K562 (cell line): ENCODE data around the gene GLB1L2. TPM values are rescaled to one million over a fixed set of nuclear protein-coding genes. Genes with fewer than 3 reads are reported as not detected.
A peak's percentile ranks its signal among the peaks of the same experiment; 100 is the strongest.

Experiments
- ATAC-seq: fragments of 200-7000 bp; cut with Tn5 transposase; 3 replicates; pipeline ENCODE4 v1.9.1; 2020; ENCODE audit warnings: moderate library complexity
- BruUV-seq: library from RNA; stranded (reverse); fragments of 400-500 nt; replicated peaks from 2 replicates; lab custom pipeline; 2021; lab: Mats Ljungman, UMichigan
- CTCF ChIA-PET: fragments of 300-600 bp; formaldehyde crosslinking; extraction: SDS; loops from one replicate; lab custom pipeline; 2021; ENCODE audit warnings: low intra/inter-chr PET ratio; lab: Yijun Ruan, JAX
- POLR2A ChIA-PET: fragments of 300-600, 350-650 bp; sonication (Branson Sonifier 250); formaldehyde crosslinking; extraction: SDS; loops from one replicate; lab custom pipeline; 2021; ENCODE audit warnings: antibody characterized with exemption, inconsistent platforms; lab: Yijun Ruan, JAX
- DNase-seq, 4 experiments: peaks; one replicate each; pipeline versions ENCODE4 v3.0.0 to v3.0.0-alpha.2; 2011 to 2018; ENCODE audit warnings: low spot score in 3 of 4, mixed read lengths in 3 of 4; ENCODE audit errors: extremely low read depth in 1 of 4
- FAIRE-seq: peaks from 2 replicates; lab custom pipeline; 2011; peaks lifted over from hg19 to GRCh38; lab: Jason Lieb, UNC
- H2AFZ ChIP-seq: 2 replicates; pipeline ENCODE4 v1.6.0; 2011; ENCODE audit warnings: low read depth, low read length, control low read depth, inconsistent platforms
- H3K27ac ChIP-seq: fragments of 200-600 bp; 3 replicates; pipeline ENCODE4 v1.8.0; 2011; ENCODE audit warnings: low read depth, mild to moderate bottlenecking, control low read depth, inconsistent platforms, low read length, moderate library complexity, mixed read lengths; ENCODE audit errors: extremely low read depth
- H3K27me3 ChIP-seq, 2 experiments: fragments of 300-600 bp in 1 of 2; 2 replicates in 1 of 2; 3 replicates in 1 of 2; pipeline versions ENCODE4 v1.6.0 to v1.8.0; 2011; ENCODE audit warnings: inconsistent platforms in 2 of 2, low read length in 2 of 2, mild to moderate bottlenecking in 1 of 2, mixed read lengths in 1 of 2, moderate library complexity in 1 of 2; ENCODE audit not compliant: control insufficient read depth in 2 of 2, insufficient read depth in 2 of 2
- H3K36me3 ChIP-seq: fragments of 300-600 bp; 3 replicates; pipeline ENCODE4 v1.8.0; 2011; ENCODE audit warnings: mild to moderate bottlenecking, low read length, inconsistent platforms; ENCODE audit not compliant: control insufficient read depth, insufficient read depth
- H3K4me1 ChIP-seq, 2 experiments: fragments of 200-600 bp in 1 of 2; replicated peaks in 1 of 2; 2 replicates in 1 of 2; 3 replicates in 1 of 2; pipeline versions ENCODE4 v1.5.1 to v1.8.0; 2011; ENCODE audit warnings: inconsistent platforms in 2 of 2, low read length in 2 of 2, mild to moderate bottlenecking in 1 of 2, mixed read lengths in 1 of 2, moderate library complexity in 1 of 2; ENCODE audit not compliant: control insufficient read depth in 2 of 2, insufficient read depth in 2 of 2
- H3K4me2 ChIP-seq: 2 replicates; pipeline ENCODE4 v1.6.1; 2011; ENCODE audit warnings: low read length, control low read depth, inconsistent platforms, mixed read lengths; ENCODE audit not compliant: insufficient read depth
- H3K4me3 ChIP-seq: fragments of 200-600 bp; sonication (generic), shearing (Covaris generic); 2 replicates; pipeline ENCODE4 v1.5.1; 2016; ENCODE audit warnings: control low read depth, inconsistent platforms
- H3K79me2 ChIP-seq: fragments of 200-600 bp; 3 replicates; pipeline ENCODE4 v1.8.0; 2011; ENCODE audit warnings: low read length, inconsistent platforms; ENCODE audit not compliant: control insufficient read depth, insufficient read depth
- H3K9ac ChIP-seq, 2 experiments: 2 replicates each; pipeline versions ENCODE4 v1.6.0 to v1.6.1; 2011; ENCODE audit warnings: low read depth in 2 of 2, low read length in 2 of 2, control low read depth in 1 of 2, inconsistent platforms in 1 of 2, mild to moderate bottlenecking in 1 of 2, mixed read lengths in 1 of 2; ENCODE audit not compliant: insufficient read depth in 1 of 2
- H3K9me1 ChIP-seq: one replicate; pipeline ENCODE4 v1.6.0; 2011; ENCODE audit warnings: inconsistent platforms, mild to moderate bottlenecking, low read length, moderate library complexity; ENCODE audit not compliant: control insufficient read depth, insufficient read depth
- H3K9me3 ChIP-seq: replicated peaks from 2 replicates; pipeline ENCODE4 v1.5.1; 2011; ENCODE audit warnings: low read depth, low read length, inconsistent platforms; ENCODE audit not compliant: control insufficient read depth, insufficient read depth
- H4K20me1 ChIP-seq: replicated peaks from 2 replicates; pipeline ENCODE4 v1.6.1; 2011; ENCODE audit warnings: low read length, inconsistent platforms, mixed read lengths; ENCODE audit not compliant: control insufficient read depth, insufficient read depth
- ARID1B ChIP-seq: fragments of 450-650 bp; IDR thresholded peaks from 2 replicates; pipeline ENCODE4 v1.6.1; 2016; ENCODE audit warnings: antibody characterized with exemption, mild to moderate bottlenecking, inconsistent platforms
- C11orf30 ChIP-seq: fragments of 450-650 bp; IDR thresholded peaks from 2 replicates; pipeline ENCODE4 v1.6.1; 2016; ENCODE audit warnings: low read depth, mild to moderate bottlenecking
- CEBPB ChIP-seq: fragments of 450-650 bp; IDR thresholded peaks from 2 replicates; pipeline ENCODE4 v1.6.1; 2016; ENCODE audit warnings: missing genetic modification characterization, missing compliant biosample characterization
- CREBBP ChIP-seq: IDR thresholded peaks from one replicate; pipeline ENCODE4 v1.6.1; 2012; ENCODE audit warnings: low read depth, mild to moderate bottlenecking, control low read depth, inconsistent platforms, low read length
- DIDO1 ChIP-seq: fragments of 450-650 bp; IDR thresholded peaks from 2 replicates; pipeline ENCODE4 v1.6.1; 2016; ENCODE audit warnings: low read depth, missing biosample characterization, missing genetic modification characterization
- DPF2 ChIP-seq: fragments of 450-650 bp; IDR thresholded peaks from 2 replicates; pipeline ENCODE4 v1.6.1; 2016
- EWSR1 ChIP-seq: fragments of 450-650 bp; IDR thresholded peaks from 2 replicates; pipeline ENCODE4 v1.6.1; 2018; ENCODE audit warnings: borderline replicate concordance, mild to moderate bottlenecking, low read depth, moderate library complexity; ENCODE audit not compliant: partially characterized antibody
- JUNB ChIP-seq: fragments of 450-650 bp; formaldehyde crosslinking; conservative IDR thresholded peaks from 2 replicates; pipeline ENCODE4 v1.4.0; 2020; ENCODE audit warnings: mild to moderate bottlenecking
- KAT8 ChIP-seq: fragments of 450-650 bp; IDR thresholded peaks from 2 replicates; pipeline ENCODE4 v1.6.1; 2016; ENCODE audit warnings: low read depth, mild to moderate bottlenecking
- MAFG ChIP-seq: fragments of 450-650 bp; conservative IDR thresholded peaks from 2 replicates; pipeline ENCODE4 v1.6.1; 2016; ENCODE audit warnings: missing genetic modification characterization, missing compliant biosample characterization
- MAFK ChIP-seq: IDR thresholded peaks from 2 replicates; pipeline ENCODE4 v1.6.1; 2011; ENCODE audit warnings: low read length, improper control_type of control experiment
- MEIS2 ChIP-seq: fragments of 450-650 bp; IDR thresholded peaks from 2 replicates; pipeline ENCODE4 v1.6.1; 2014; ENCODE audit warnings: mild to moderate bottlenecking; ENCODE audit not compliant: partially characterized antibody
- PHTF2 ChIP-seq: fragments of 250-450 bp; sonication (Bioruptor Pico); IDR thresholded peaks from 2 replicates; pipeline ENCODE4 v1.5.0; 2021; ENCODE audit warnings: mild to moderate bottlenecking
- TCF3 ChIP-seq: sonication (generic); formaldehyde crosslinking; IDR thresholded peaks from 2 replicates; pipeline ENCODE4 v1.4.0; 2020; ENCODE audit warnings: mild to moderate bottlenecking, missing genetic modification reagents
- ZC3H11A ChIP-seq: IDR thresholded peaks from 2 replicates; pipeline ENCODE4 v1.6.1; 2012; ENCODE audit warnings: low read depth, low read length, improper control_type of control experiment
- ZNF212 ChIP-seq: fragments of 450-650 bp; formaldehyde crosslinking; IDR thresholded peaks from 2 replicates; pipeline ENCODE4 v1.4.0; 2020; ENCODE audit warnings: mild to moderate bottlenecking
- ZNF316 ChIP-seq: fragments of 450-650 bp; IDR thresholded peaks from 2 replicates; pipeline ENCODE4 v1.6.1; 2016
- WGBS: fragments of 100-300 bp; shearing (Covaris generic); methylation state at CpG from one replicate; pipeline ENCODE4 v1.1.6; 2016; ENCODE audit warnings: low coverage, mixed read lengths; ENCODE audit not compliant: insufficient coverage; ENCODE audit errors: missing lambda C conversion rate; 5-methylcytosine and 5-hydroxymethylcytosine counted together
- in situ Hi-C: fragments of 300-500 bp; cut with MboI; formaldehyde crosslinking; loops from 4 replicates; pipeline ENCODE4 v1.15.0; 2018; ENCODE audit warnings: inconsistent platforms, mixed read lengths
- intact Hi-C: fragments of 100-400 bp; cut with micrococcal nuclease; formaldehyde crosslinking; loops from 2 replicates; pipeline ENCODE4 v1.14.2; 2022
- polyA plus RNA-seq, 8 experiments: library from polyadenylated mRNA; depleted of rRNA in 4 of 8; stranded (reverse) in 5 of 8; unstranded in 3 of 8; fragments of >200 nt; fragmentation: Nextera tagmentation in 2 of 8; fragmentation: Illumina TruSeq in 1 of 8; extraction: Ambion mirVana in 2 of 8; extraction: Trizol in 1 of 8; gene quantifications; 2 replicates each; pipeline versions ENCODE4 v1.2.1 to v1.2.3, GENCODE V29; 2011 to 2014; ENCODE audit warnings: inconsistent platforms in 1 of 8, missing spikeins in 1 of 8
- total RNA-seq, 7 experiments: library from RNA; depleted of rRNA in 6 of 7; stranded (reverse); fragments of >200 nt in 6 of 7; fragmentation: Illumina TruSeq in 2 of 7; extraction: Trizol in 2 of 7; gene quantifications; 2 replicates each; pipeline versions ENCODE4 v1.2.1 to v1.2.3, GENCODE V29; 2011 to 2021; ENCODE audit warnings: low replicate concordance in 1 of 7
- TF ChIP-seq, protein P1 (sequence below): fragments of 150-350 bp; conservative IDR thresholded peaks from 2 replicates; pipeline ENCODE4 v1.6.1; 2014; ENCODE audit warnings: low read length

The GLB1L2 gene
- total and polyA plus RNA-seq, 9 of the 15 experiments (the other 6 are each of a cell fraction or from before 2014, with no cell fraction given) = 0.84 to 21.4 (median 13.8) TPM

DNA sequence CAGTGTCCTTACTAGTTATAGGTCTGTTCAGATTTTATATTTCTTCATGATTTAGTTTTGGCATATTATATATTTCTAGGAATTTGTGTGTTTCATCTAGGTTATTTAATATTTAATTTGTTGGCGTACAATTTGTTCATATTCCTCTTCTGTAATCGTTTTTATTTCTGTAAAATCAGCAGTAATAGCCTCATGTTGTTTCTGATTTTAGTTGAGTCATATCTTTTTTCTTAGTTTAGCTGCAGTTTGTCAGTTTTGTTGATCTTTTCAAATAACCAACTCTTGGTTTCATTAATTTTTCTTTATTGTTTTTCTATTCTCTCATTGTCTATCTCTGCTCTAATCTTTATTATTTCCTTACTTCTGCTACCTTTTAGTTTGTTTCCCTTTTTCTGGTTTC, 20.3 kb downstream of the GLB1L2 start:
- intact Hi-C loops = no loop called here
- no peaks in the 10 kb centered on the region for H3K9me3 ChIP-seq

DNA sequence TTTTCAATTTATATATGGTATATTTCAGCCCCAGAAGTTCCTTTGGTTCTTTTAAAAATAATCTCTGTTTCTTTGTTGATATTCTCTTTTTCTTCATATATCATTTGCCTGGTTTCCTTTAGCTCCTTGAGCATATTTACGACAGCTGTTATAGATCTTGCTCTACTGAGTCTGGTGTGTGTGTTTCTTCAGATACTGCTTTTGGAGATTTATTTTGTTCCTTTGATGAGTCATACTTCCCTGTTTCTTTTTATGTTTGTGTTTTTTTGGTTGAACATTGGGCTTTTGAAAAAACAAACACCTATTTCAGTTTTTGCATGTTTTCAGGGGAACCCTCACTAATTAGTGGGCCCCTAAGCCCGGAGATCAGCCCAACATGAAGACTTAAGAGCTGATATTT, 23.3 kb downstream of the GLB1L2 start:
- intact Hi-C loops = no loop called here
- TF ChIP-seq, protein P1, sequence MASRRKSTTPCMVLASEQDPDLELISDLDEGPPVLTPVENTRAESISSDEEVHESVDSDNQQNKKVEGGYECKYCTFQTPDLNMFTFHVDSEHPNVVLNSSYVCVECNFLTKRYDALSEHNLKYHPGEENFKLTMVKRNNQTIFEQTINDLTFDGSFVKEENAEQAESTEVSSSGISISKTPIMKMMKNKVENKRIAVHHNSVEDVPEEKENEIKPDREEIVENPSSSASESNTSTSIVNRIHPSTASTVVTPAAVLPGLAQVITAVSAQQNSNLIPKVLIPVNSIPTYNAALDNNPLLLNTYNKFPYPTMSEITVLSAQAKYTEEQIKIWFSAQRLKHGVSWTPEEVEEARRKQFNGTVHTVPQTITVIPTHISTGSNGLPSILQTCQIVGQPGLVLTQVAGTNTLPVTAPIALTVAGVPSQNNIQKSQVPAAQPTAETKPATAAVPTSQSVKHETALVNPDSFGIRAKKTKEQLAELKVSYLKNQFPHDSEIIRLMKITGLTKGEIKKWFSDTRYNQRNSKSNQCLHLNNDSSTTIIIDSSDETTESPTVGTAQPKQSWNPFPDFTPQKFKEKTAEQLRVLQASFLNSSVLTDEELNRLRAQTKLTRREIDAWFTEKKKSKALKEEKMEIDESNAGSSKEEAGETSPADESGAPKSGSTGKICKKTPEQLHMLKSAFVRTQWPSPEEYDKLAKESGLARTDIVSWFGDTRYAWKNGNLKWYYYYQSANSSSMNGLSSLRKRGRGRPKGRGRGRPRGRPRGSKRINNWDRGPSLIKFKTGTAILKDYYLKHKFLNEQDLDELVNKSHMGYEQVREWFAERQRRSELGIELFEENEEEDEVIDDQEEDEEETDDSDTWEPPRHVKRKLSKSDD = no peak
- TF ChIP-seq PHTF2 (CRISPR knock-in tag) (no peak), MEIS2 (peak; percentile 34), MAFK (peak; percentile 25; the same call in 1 of the 2 replicates), ZC3H11A (no peak), ZNF212 (CRISPR knock-in tag) (no peak), CEBPB (no peak), ARID1B (peak; percentile 88), TCF3 (CRISPR knock-in tag) (peak; percentile 64), CREBBP (no peak), JUNB (CRISPR knock-in tag) (peak; percentile 77), KAT8 (no peak), EWSR1 (no peak), DPF2 (peak; percentile 88)

More for the DNA sequence above, 20.3 kb downstream of the GLB1L2 start:
- Histone ChIP-seq H3K79me2 (no peaks in the 10 kb centered on the region), H3K27ac (no peak overlapping the region), H2AFZ (no peak overlapping the region), H3K9ac (no peak overlapping the region), H3K4me1 (peaks cover 0 to 18% of the 10 kb centered on the region in 2 experiments; a peak in 2 of 5 replicates), H3K4me3 (no peak overlapping the region), H4K20me1 (no peaks in the 10 kb centered on the region), H3K36me3 (peaks cover 3% of the 10 kb centered on the region; the same call in 2 of the 3 replicates), H3K4me2 (no peak overlapping the region), H3K27me3 (no peaks in the 10 kb centered on the region), H3K9me1 (no peaks in the 10 kb centered on the region)
- ChIA-PET POLR2A (interaction anchor here (1.4 kb wide), 1 partner anchor 8 kb away, joined by 5 read pairs; no protein-coding TSS in a partner anchor), CTCF (no interaction called here)
- no peak for DNase-seq
- no peak for FAIRE-seq
- TF ChIP-seq C11orf30 (peak; percentile 57; the same call in 1 of the 2 replicates), MAFG (tag) (0 out of 2 replicates have a peak, but pooled peaks have one; percentile 14), ZNF316 (peak; percentile 82), DIDO1 (tag) (no peak)
- BruUV-seq = no TSS peak
- WGBS = 46% methylated on average over 2 of the region's 2 CpGs
- in situ Hi-C loops = no loop called here
- ATAC-seq = no peak

More for the DNA sequence above, 23.3 kb downstream of the GLB1L2 start:
- DNase-seq = peak; percentile 29 to 42 (median 40)
- in situ Hi-C loops = no loop called here
- BruUV-seq = no TSS peak
- 21% methylated on average over 2 of the region's 2 CpGs for WGBS
- H3K27me3 ChIP-seq = no peaks in the 10 kb centered on the region
- peak; percentile 74 for FAIRE-seq
- H3K4me3 ChIP-seq = no peak overlapping the region
- H3K4me1 ChIP-seq = peaks cover 11 to 18% of the 10 kb centered on the region in 2 experiments; a peak in 4 of 5 replicates
- peak overlapping the region; percentile 64 for H3K27ac ChIP-seq
- H3K79me2 ChIP-seq = no peaks in the 10 kb centered on the region
- H4K20me1 ChIP-seq = no peaks in the 10 kb centered on the region
- peak; percentile 66 for ATAC-seq
- H3K4me2 ChIP-seq = no peak overlapping the region
- peak overlapping the region in 1 of 2 experiments; percentile 12; a peak in 1 of 4 replicates for H3K9ac ChIP-seq
- peak overlapping the region; percentile 71 for H2AFZ ChIP-seq
- peaks cover 3% of the 10 kb centered on the region; the same call in 2 of the 3 replicates for H3K36me3 ChIP-seq
- no peaks in the 10 kb centered on the region for H3K9me1 ChIP-seq
- ChIA-PET CTCF (no interaction called here), POLR2A (interaction anchor here (0.6 to 1.0 kb wide), 2 partner anchors 126 to 135 kb away, joined by 3 to 4 read pairs; no protein-coding TSS in a partner anchor)
- no peaks in the 10 kb centered on the region for H3K9me3 ChIP-seq
